ACC112 (cell line): ENCODE data around the gene GNAL.

Experiments
- H2AFZ ChIP-seq: fragments of 200-600 bp; sonication (generic); one replicate; pipeline ENCODE4 v1.6.0; 2017; ENCODE audit warnings: antibody characterized with exemption, low read length; ENCODE audit not compliant: unreplicated experiment
- H3K27ac ChIP-seq: fragments of 200-600 bp; sonication (generic); 2 replicates; pipeline ENCODE4 v1.5.1; 2014; ENCODE audit warnings: low read depth, mild to moderate bottlenecking, antibody characterized with exemption, low read length, moderate library complexity
- H3K27me3 ChIP-seq: fragments of 200-600 bp; sonication (generic); 2 replicates; pipeline ENCODE4 v1.6.1; 2014; ENCODE audit warnings: mild to moderate bottlenecking, antibody characterized with exemption, low read length, moderate library complexity, mixed read lengths; ENCODE audit not compliant: insufficient read depth
- H3K36me3 ChIP-seq: fragments of 200-600 bp; sonication (generic); 2 replicates; pipeline ENCODE4 v1.6.1; 2016; ENCODE audit warnings: mild to moderate bottlenecking, antibody characterized with exemption, low read length, moderate library complexity, mixed read lengths; ENCODE audit not compliant: insufficient read depth
- H3K4me1 ChIP-seq: fragments of 200-600 bp; sonication (generic); one replicate; pipeline ENCODE4 v1.6.1; 2016; ENCODE audit warnings: low read length, mixed read lengths; ENCODE audit not compliant: insufficient read depth, unreplicated experiment, control insufficient read depth
- H3K4me3 ChIP-seq: fragments of 200-600 bp; sonication (generic); 2 replicates; pipeline ENCODE4 v1.5.1; 2014; ENCODE audit warnings: mild to moderate bottlenecking, low read depth, low read length
- H3K79me2 ChIP-seq: fragments of 200-600 bp; sonication (generic); one replicate; pipeline ENCODE4 v1.6.0; 2016; ENCODE audit warnings: low read length; ENCODE audit not compliant: control insufficient read depth, unreplicated experiment, insufficient read depth

Gene GNAL

DNA sequence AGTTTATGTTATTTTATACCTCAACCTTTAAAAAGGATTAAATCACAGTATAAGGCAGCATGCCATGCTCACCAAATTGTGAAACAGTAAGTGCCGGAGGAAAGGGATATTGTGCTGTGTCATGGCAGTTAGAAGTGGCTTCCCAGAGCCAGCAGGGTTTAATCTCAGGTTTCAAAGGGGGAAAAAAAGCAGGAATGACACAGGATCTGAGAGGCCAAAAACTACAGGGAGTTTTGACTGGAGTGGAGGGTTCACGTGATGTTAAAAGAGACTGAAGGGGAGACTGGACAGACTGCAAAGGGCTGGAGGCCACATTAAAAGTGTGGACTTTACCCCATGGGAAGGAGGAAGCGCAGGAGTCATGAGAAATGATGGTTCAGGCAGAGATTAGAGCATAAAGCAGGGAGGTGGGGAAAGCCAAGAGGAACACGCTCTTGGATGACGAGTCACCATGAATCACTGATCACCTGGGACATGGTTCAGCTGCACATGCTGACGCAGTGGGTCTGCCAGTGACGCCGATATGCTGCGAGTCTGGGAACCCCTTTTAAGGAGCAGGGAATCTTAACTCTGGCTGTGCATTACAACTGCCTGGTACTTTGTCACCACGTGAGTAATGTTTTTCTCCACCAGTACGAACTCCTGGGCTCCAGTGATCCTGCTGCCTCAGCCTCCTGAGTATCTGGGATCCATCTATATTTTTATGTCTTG lies 168.3 kb downstream of the GNAL start:
- peak overlapping the region; percentile 97 for H3K27ac ChIP-seq
- H2AFZ ChIP-seq: no peak overlapping the region
- peaks cover 59% of the 10 kb centered on the region for H3K4me1 ChIP-seq
- no peaks in the 10 kb centered on the region for H3K36me3 ChIP-seq
- H3K4me3 ChIP-seq: peak overlapping the region; percentile 32
- H3K27me3 ChIP-seq: no peaks in the 10 kb centered on the region
- H3K79me2 ChIP-seq: peaks cover 22% of the 10 kb centered on the region

DNA sequence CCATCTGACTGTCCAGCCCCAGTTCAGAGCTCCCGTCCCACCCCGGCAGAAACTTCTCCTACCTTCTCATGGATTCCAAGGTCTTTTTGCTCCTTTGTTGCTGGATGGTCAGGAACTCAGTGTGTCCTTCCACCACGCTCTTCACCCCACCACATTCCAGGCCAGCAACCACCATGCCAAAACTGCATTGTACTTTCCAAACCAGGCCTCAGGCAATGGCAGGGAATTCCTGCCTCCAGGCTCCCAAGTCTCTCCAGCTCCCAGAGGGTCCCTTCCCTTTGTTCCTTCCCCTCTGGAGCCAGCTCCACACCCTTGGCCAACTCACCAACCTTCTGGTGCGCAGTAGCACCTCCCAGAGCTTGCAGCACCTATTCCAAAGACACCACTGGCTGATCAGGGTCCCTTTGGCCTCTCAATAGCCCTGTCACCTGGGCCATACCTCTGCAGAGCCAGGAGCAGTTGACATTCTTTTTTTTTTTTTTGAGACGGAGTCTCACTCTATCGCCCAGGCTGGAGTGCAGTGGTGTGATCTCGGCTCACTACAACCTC lies 170.3 kb downstream of the GNAL start:
- no peaks in the 10 kb centered on the region for H3K36me3 ChIP-seq
- H3K27me3 ChIP-seq: no peaks in the 10 kb centered on the region
- H3K27ac ChIP-seq: peak overlapping the region; percentile 97
- H2AFZ ChIP-seq: no peak overlapping the region
- peaks cover 3% of the 10 kb centered on the region for H3K79me2 ChIP-seq
- peak overlapping the region; percentile 7; the same call in 1 of the 2 replicates for H3K4me3 ChIP-seq
- peaks cover 54% of the 10 kb centered on the region for H3K4me1 ChIP-seq

DNA sequence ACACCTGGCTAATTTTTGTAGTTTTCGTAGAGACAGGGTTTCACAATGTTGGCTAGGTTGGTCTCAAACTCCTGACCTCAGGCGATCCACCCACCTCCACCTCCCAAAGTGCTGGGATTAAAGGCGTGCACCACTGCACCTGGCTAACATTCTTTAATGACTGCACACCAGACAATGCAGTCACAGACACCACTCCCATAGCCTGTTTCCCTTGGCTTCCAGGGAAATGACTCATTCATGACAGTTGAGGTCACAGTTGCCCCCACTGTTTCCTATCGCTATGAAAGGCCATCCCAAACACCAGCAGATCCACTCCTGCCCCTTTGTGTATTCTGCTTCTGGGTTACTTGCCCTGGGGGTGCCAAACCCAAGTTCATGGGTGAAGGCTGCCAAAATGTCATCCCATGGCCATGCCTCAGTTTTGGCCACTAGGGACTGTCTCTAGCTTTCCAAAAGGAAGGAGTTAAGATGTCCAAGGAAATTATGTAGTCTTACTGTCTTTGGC lies 170.9 kb downstream of the GNAL start:
- peaks cover 54% of the 10 kb centered on the region for H3K4me1 ChIP-seq
- no peaks in the 10 kb centered on the region for H3K36me3 ChIP-seq
- H3K27me3 ChIP-seq: no peaks in the 10 kb centered on the region
- H3K4me3 ChIP-seq: peak overlapping the region; percentile 22; the same call in 1 of the 2 replicates
- H2AFZ ChIP-seq: no peak overlapping the region
- peak overlapping the region; percentile 97 for H3K27ac ChIP-seq
- peaks cover 3% of the 10 kb centered on the region for H3K79me2 ChIP-seq

DNA sequence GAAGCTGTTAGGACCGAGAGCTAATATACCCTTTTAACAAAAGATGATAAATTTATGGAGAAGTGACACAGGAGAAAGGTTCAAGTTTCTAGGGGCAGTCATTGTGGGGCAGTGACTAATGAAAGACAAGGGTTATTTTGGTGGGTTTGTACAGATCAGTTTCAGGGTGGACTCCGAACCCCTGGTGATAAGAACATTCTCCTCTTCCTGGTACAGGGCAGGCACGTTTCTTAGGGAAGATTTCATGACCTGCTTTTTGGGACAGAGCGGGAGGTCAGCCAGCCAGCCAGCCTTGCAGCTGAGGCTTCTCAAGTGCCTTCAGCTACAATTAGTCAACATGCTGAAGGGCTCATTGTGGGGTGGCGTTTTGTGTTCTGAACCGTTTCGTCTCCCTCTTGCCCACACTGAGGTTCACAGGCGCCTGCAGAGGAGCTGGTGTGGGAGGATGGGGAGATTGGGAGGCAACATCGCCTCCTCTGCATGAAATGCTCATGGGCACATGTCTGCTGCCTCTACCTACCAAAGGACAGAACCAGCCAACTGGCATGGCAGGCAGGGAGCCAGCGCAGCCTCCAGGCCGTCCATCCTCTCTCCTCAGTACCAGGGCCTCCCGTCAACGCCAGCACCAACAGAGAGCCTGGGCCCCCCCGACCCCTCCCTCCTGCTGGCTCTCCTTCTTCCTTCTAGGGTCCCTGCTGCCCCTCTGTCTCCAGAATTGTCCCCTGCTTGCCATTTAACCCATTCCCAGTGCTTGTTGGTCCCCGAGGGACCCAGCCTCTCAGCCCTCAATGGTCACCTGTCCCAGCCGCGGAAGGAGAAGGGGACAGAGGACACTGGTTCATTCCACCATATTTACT lies 171.8 kb downstream of the GNAL start:
- H2AFZ ChIP-seq: no peak overlapping the region
- peaks cover 47% of the 10 kb centered on the region for H3K4me1 ChIP-seq
- H3K4me3 ChIP-seq: peak overlapping the region; percentile 22; the same call in 1 of the 2 replicates
- no peaks in the 10 kb centered on the region for H3K36me3 ChIP-seq
- H3K27ac ChIP-seq: peak overlapping the region; percentile 97
- H3K79me2 ChIP-seq: no peaks in the 10 kb centered on the region
- no peaks in the 10 kb centered on the region for H3K27me3 ChIP-seq

DNA sequence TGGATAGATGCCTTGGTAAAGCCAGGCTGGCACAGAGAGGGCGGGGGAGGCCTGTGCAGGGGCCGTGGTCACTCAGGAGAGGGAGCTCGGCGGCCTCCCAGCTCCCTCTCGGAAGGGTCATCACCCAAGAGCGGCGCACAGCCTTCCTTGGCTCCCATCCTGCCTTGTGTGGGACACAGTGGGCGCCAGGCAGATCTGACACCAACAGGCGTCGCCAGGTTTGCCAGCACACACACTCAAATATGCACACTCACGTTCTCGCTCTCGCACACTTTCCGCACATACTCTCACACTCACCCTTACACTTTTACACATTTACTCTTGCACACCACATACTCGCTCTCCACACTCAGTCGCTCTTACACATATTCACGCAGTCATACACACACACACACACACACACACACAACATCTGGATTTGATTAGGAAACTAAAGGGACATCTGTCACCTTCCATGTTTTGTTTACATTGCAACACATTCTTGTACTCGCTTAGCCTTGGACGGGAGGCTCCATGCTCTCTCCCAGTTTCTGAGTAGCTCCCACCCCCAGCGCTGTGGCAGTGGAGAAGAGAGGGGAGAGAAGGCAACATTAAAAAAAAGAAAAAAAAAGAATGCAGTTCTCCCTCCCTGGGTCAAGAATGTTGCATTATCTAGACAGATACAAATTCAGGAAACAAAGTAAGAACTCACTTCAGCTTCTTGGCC lies 172.7 kb downstream of the GNAL start:
- 0 out of 2 replicates have a peak overlapping the region, but pooled peaks have one; percentile 4 for H3K27ac ChIP-seq
- no peak overlapping the region for H2AFZ ChIP-seq
- H3K4me3 ChIP-seq: no peak overlapping the region
- H3K27me3 ChIP-seq: no peaks in the 10 kb centered on the region
- H3K36me3 ChIP-seq: no peaks in the 10 kb centered on the region
- H3K4me1 ChIP-seq: peaks cover 38% of the 10 kb centered on the region
- no peaks in the 10 kb centered on the region for H3K79me2 ChIP-seq

DNA sequence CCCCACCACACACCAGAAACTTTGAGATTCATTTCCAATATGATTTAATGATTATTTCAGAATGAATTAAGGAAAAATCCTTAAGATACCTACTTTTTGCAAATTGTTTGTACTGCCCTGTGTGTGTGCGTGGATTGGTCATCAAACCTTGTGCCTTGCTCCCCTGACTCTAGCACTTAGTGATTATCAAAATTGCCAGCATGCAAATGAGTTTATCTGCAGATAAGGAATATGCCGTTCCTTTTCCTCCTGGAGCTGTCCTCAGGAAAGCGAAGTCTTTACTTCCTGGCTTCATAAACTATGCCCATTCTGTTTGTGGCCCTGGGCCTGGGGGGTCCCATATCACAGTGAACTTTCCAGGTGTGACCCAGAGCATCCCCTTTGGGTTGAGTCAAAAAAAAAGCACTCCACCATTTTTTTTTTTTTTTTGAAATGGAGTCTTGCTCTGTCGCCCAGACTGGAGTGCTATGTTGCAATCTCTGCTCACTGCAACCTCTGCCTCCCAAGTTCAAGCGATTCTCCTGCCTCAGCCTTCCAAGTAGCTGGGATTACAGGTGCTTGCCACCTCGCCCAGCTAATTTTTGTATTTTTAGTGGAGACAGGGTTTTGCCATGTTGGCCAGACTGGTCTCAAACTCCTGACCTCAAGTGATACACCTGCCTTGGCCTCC lies 173.5 kb downstream of the GNAL start:
- no peak overlapping the region for H2AFZ ChIP-seq
- H3K79me2 ChIP-seq: no peaks in the 10 kb centered on the region
- H3K4me3 ChIP-seq: no peak overlapping the region
- H3K27ac ChIP-seq: 0 out of 2 replicates have a peak overlapping the region, but pooled peaks have one; percentile 4
- no peaks in the 10 kb centered on the region for H3K27me3 ChIP-seq
- no peaks in the 10 kb centered on the region for H3K36me3 ChIP-seq
- H3K4me1 ChIP-seq: peaks cover 33% of the 10 kb centered on the region

DNA sequence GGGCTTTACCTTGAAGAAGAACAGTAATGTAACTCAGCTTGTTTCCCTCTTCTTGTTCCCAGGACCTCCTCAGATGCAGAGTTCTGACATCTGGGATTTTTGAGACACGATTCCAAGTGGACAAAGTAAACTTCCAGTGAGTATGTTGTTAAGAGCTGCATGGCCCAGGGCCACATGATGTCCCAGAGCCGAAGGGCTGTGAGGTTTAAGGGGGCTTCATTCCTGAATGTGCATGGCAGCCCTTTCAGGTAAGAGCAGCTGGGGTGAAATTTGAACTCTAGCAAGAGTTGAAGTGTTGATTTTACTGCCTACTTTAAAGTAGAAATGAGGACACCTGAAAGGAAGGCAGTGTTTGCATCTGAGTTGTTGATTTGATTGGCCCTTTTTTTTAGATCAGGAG lies 175.4 kb downstream of the GNAL start:
- Histone ChIP-seq H3K36me3 (no peaks in the 10 kb centered on the region), H3K4me1 (peaks cover 14% of the 10 kb centered on the region), H3K4me3 (no peak overlapping the region), H2AFZ (no peak overlapping the region), H3K27me3 (no peaks in the 10 kb centered on the region), H3K79me2 (no peaks in the 10 kb centered on the region), H3K27ac (no peak overlapping the region)

DNA sequence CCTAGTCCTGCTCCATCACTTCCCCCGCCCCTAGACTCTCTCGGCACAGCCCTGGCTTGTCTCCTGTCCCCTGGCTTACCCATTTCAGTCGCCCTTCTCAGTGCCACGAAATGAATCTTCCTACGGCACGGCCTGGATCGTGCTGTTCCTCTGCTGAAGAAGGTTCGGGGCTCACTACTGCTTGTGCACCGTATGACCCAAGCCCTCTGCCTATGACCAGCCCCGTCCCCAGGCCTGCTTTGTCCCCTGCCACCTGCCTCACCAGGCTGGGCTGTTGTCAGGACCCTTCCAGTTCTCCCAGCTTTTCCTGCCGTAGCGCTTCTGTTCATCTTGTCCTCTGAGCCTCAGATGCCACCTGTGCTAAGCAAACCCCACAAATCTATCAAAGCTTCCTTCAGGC lies 176.0 kb downstream of the GNAL start:
- peaks cover 8% of the 10 kb centered on the region for H3K4me1 ChIP-seq
- no peaks in the 10 kb centered on the region for H3K79me2 ChIP-seq
- H3K27me3 ChIP-seq: no peaks in the 10 kb centered on the region
- H3K36me3 ChIP-seq: no peaks in the 10 kb centered on the region
- H3K4me3 ChIP-seq: no peak overlapping the region
- no peak overlapping the region for H2AFZ ChIP-seq
- no peak overlapping the region for H3K27ac ChIP-seq

DNA sequence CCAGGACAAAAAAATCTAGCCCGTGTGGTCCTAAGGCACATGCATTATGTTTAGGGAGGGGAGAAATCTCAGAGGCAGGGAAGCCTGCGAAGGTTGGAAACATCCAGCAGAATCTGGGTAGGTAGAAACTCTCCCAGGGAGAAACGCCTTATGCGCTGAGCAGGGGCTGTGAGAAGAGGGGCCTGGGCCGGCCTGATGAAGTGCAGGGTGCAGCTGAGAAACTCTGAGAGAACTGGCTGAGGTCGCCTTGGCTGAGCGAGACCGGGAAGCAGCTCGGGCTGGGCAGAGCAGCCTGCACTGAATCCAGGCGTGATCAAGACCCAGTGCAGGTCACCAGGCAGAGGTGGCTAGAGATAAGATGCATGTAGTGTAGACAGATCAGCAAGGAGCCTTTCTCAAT lies 177.3 kb downstream of the GNAL start:
- Histone ChIP-seq H3K27me3 (no peaks in the 10 kb centered on the region), H3K4me3 (no peak overlapping the region), H3K79me2 (no peaks in the 10 kb centered on the region), H3K27ac (no peak overlapping the region), H2AFZ (no peak overlapping the region), H3K36me3 (no peaks in the 10 kb centered on the region), H3K4me1 (no peaks in the 10 kb centered on the region)

DNA sequence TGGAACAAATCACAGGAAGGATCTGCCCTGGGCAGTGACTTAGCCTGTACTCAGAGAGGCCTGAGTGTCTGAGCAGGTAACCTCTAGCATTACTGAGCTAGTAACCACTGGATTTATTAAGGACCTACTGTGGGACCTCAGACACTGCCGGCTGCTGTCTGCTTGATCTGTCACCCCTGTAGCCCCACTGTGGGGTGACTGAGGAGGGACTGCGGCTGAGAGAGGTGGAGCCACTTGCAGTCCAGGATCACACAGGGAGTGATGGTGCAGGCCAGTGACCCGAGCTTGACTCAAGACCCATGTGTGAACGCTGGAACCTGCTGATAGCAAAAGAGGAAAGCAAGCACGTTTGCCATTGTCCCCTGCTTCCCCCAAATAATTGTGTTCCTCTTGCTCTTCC lies 177.7 kb downstream of the GNAL start:
- Histone ChIP-seq H3K36me3 (no peaks in the 10 kb centered on the region), H3K27ac (no peak overlapping the region), H2AFZ (no peak overlapping the region), H3K27me3 (no peaks in the 10 kb centered on the region), H3K4me3 (no peak overlapping the region), H3K79me2 (no peaks in the 10 kb centered on the region), H3K4me1 (no peaks in the 10 kb centered on the region)
